Suprapubic skin (tissue), 4 donors: ENCODE results near the gene PHACTR1.

Source experiments
- CTCF ChIP-seq, 2 donors: fragments of 200-600 bp in 1 of 2; fragments of 450-650 bp in 1 of 2; sonication (generic) in 1 of 2; IDR thresholded peaks; one replicate each; pipeline ENCODE4 v1.5.1; 2016 to 2019; ENCODE audit warnings: antibody characterized with exemption in 2 of 2, mild to moderate bottlenecking in 1 of 2, moderate library complexity in 1 of 2
- EP300 ChIP-seq: sonication (generic); formaldehyde crosslinking; IDR thresholded peaks from one replicate; pipeline ENCODE4 v1.6.1; 2017; ENCODE audit warnings: antibody characterized with exemption
- POLR2A ChIP-seq, 2 donors: fragments of 450-650 bp; IDR thresholded peaks; one replicate each; pipeline ENCODE4 v1.6.1; 2017; ENCODE audit warnings: antibody characterized with exemption in 2 of 2, mild to moderate bottlenecking in 2 of 2, moderate library complexity in 2 of 2
- POLR2AphosphoS5 ChIP-seq, 3 donors: sonication (generic); formaldehyde crosslinking; IDR thresholded peaks; one replicate each; pipeline ENCODE4 v1.6.1; 2017; ENCODE audit warnings: antibody characterized with exemption in 3 of 3

- no peak for TF ChIP-seq CTCF (IDR thresholded peaks at IDR 0.05)
- no peak for TF ChIP-seq POLR2A (IDR thresholded peaks at IDR 0.05)
- no peak for TF ChIP-seq POLR2AphosphoS5 (IDR thresholded peaks at IDR 0.05)
- no peak for TF ChIP-seq EP300
Measured at GRCh38 chr6:12976366-12976765, 259.8 kb downstream of the PHACTR1 start.
